A549 (cell line): ENCODE data around the gene NEU4. TPM values are rescaled to one million over a fixed set of nuclear protein-coding genes. Genes with fewer than 3 reads are reported as not detected.

Source experiments
- ATAC-seq, 2 experiments: fragments of 200-7000 bp in 1 of 2; fragments of >200 bp in 1 of 2; cut with Nextera tagmentation in 1 of 2; cut with Tn5 transposase in 1 of 2; 3 replicates each; pipeline versions ENCODE4 v1.8.0 to v1.9.1; 2018 to 2020; ENCODE audit warnings: mild to moderate bottlenecking in 1 of 2, moderate library complexity in 1 of 2
- CTCF ChIA-PET: fragments of 300-600 bp; sonication (Branson Sonifier 250); formaldehyde crosslinking; extraction: SDS; loops from one replicate; lab custom pipeline; 2021; ENCODE audit warnings: antibody characterized with exemption, inconsistent platforms; lab: Yijun Ruan, JAX
- POLR2A ChIA-PET: fragments of 350-600 bp; formaldehyde crosslinking; extraction: SDS; loops from one replicate; lab custom pipeline; 2021; ENCODE audit warnings: antibody characterized with exemption, inconsistent platforms; lab: Yijun Ruan, JAX
- DNase-seq, 2 experiments: peaks; one replicate each; pipeline versions ENCODE4 v3.0.0 to v3.0.0-alpha.2; 2011 to 2016; ENCODE audit warnings: low read depth in 1 of 2, low spot score in 1 of 2
- FAIRE-seq: peaks from 2 replicates; lab custom pipeline; 2011; peaks lifted over from hg19 to GRCh38; lab: Jason Lieb, UNC
- H3K27ac ChIP-seq, 2 experiments: fragments of >200 bp; sonication (Bioruptor Twin); formaldehyde crosslinking; 3 replicates each; pipeline ENCODE4 v1.5.1; 2016 to 2017
- H3K4me1 ChIP-seq: fragments of >200 bp; sonication (Bioruptor Twin); formaldehyde crosslinking; 3 replicates; pipeline ENCODE4 v1.6.1; 2016
- H3K4me2 ChIP-seq: fragments of >200 bp; sonication (Bioruptor Twin); formaldehyde crosslinking; 3 replicates; pipeline ENCODE4 v1.6.1; 2016
- H3K4me3 ChIP-seq: fragments of >200 bp; sonication (Bioruptor Twin); formaldehyde crosslinking; 3 replicates; pipeline ENCODE4 v1.5.1; 2016
- H3K9me3 ChIP-seq: fragments of >200 bp; sonication (Bioruptor Twin); formaldehyde crosslinking; 3 replicates; pipeline ENCODE4 v1.6.1; 2016
- BHLHE40 ChIP-seq: IDR thresholded peaks from 2 replicates; pipeline ENCODE4 v1.6.1; 2012; ENCODE audit warnings: low read depth, low read length, inconsistent platforms
- EHF ChIP-seq: fragments of 250-450 bp; sonication (Bioruptor Pico); IDR thresholded peaks from 2 replicates; pipeline ENCODE4 v1.5.0; 2020; ENCODE audit warnings: mild to moderate bottlenecking
- EHMT2 ChIP-seq: fragments of 200-600 bp; sonication (generic); IDR thresholded peaks from 2 replicates; pipeline ENCODE4 v1.6.1; 2016; ENCODE audit warnings: antibody characterized with exemption, low read depth, mild to moderate bottlenecking, moderate library complexity
- FOSL2 ChIP-seq, 2 experiments: fragments of 450-650 bp in 1 of 2; fragments of >200 bp in 1 of 2; sonication (Bioruptor Twin) in 1 of 2; formaldehyde crosslinking; IDR thresholded peaks; 2 replicates each; pipeline versions ENCODE4 v1.5.0 to v1.6.1; 2016 to 2020; ENCODE audit warnings: mild to moderate bottlenecking in 1 of 2, moderate library complexity in 1 of 2
- FOXS1 ChIP-seq: fragments of 250-450 bp; sonication (Bioruptor Pico); IDR thresholded peaks from 2 replicates; pipeline ENCODE4 v1.5.0; 2020; ENCODE audit warnings: mild to moderate bottlenecking, moderate library complexity
- GATA3 ChIP-seq: IDR thresholded peaks from 2 replicates; pipeline ENCODE4 v1.6.1; 2012; ENCODE audit warnings: borderline replicate concordance
- HEYL ChIP-seq: fragments of 250-450 bp; sonication (Bioruptor Pico); IDR thresholded peaks from 2 replicates; pipeline ENCODE4 v1.8.0; 2021; ENCODE audit warnings: mild to moderate bottlenecking, moderate library complexity
- HOXA7 ChIP-seq: fragments of 250-450 bp; sonication (Bioruptor Pico); IDR thresholded peaks from 2 replicates; pipeline ENCODE4 v1.5.0; 2020; ENCODE audit warnings: mild to moderate bottlenecking, moderate library complexity
- JUN ChIP-seq, 2 experiments: fragments of >200 bp; sonication (Bioruptor Twin); formaldehyde crosslinking; IDR thresholded peaks; 2 replicates in 1 of 2; 3 replicates in 1 of 2; pipeline ENCODE4 v1.6.1; 2016 to 2017
- KDM5A ChIP-seq: fragments of 200-600 bp; sonication (generic); IDR thresholded peaks from 2 replicates; pipeline ENCODE4 v1.6.1; 2016; ENCODE audit warnings: antibody characterized with exemption, mild to moderate bottlenecking
- MAFK ChIP-seq: fragments of 450-650 bp; IDR thresholded peaks from 2 replicates; pipeline ENCODE4 v1.6.1; 2014; ENCODE audit not compliant: partially characterized antibody
- NFE2L2 ChIP-seq: fragments of 150-350 bp; conservative IDR thresholded peaks from 2 replicates; pipeline ENCODE4 v1.6.1; 2014; ENCODE audit warnings: low read length
- POLR2AphosphoS2 ChIP-seq: conservative IDR thresholded peaks from 2 replicates; pipeline ENCODE4 v1.6.1; 2012; ENCODE audit warnings: low read length, improper control_type of control experiment, inconsistent platforms
- RFX5 ChIP-seq: fragments of 450-650 bp; IDR thresholded peaks from 2 replicates; pipeline ENCODE4 v1.7.1; 2014; ENCODE audit warnings: antibody characterized with exemption, mild to moderate bottlenecking, moderate library complexity
- TFCP2L1 ChIP-seq: fragments of 250-450 bp; sonication (Bioruptor Pico); IDR thresholded peaks from 2 replicates; pipeline ENCODE4 v1.5.0; 2021; ENCODE audit warnings: mild to moderate bottlenecking
- ZSCAN20 ChIP-seq: fragments of 250-450 bp; sonication (Bioruptor Pico); IDR thresholded peaks from 2 replicates; pipeline ENCODE4 v1.8.0; 2022; ENCODE audit warnings: mild to moderate bottlenecking, moderate library complexity
- WGBS: methylation state at CpG from one replicate; pipeline ENCODE4 v1.1.6; 2017; ENCODE audit errors: missing lambda C conversion rate; 5-methylcytosine and 5-hydroxymethylcytosine counted together
- polyA plus RNA-seq, 4 experiments: library from polyadenylated mRNA; depleted of rRNA in 3 of 4; stranded (reverse); fragments of >200 nt; fragmentation: RNase III in 1 of 4; extraction: RNeasy Plus Mini Kit Qiagen cat#74134 plus additional on column Dnase treatment in 1 of 4; gene quantifications; 2 replicates in 3 of 4; 3 replicates in 1 of 4; pipeline ENCODE4 v1.2.3, GENCODE V29; 2011 to 2017
- TF ChIP-seq, protein P1 (sequence below): fragments of 250-450 bp; sonication (Bioruptor Pico); IDR thresholded peaks from 2 replicates; pipeline ENCODE4 v1.5.0; 2020; ENCODE audit warnings: low read depth, mild to moderate bottlenecking, moderate library complexity
- TF ChIP-seq, protein P2 (sequence below): IDR thresholded peaks from 2 replicates; pipeline ENCODE4 v1.6.1; 2012
- TF ChIP-seq, protein P3 (sequence below): fragments of 450-650 bp; IDR thresholded peaks from 2 replicates; pipeline ENCODE4 v1.6.1; 2014; ENCODE audit warnings: antibody characterized with exemption
- TF ChIP-seq, protein P4 (sequence below): fragments of >200 bp; sonication (Bioruptor Twin); formaldehyde crosslinking; IDR thresholded peaks from 2 replicates; pipeline ENCODE4 v1.6.1; 2016
- TF ChIP-seq, protein P5 (sequence below): fragments of >200 bp; sonication (Bioruptor Twin); formaldehyde crosslinking; IDR thresholded peaks from 3 replicates; pipeline ENCODE4 v1.6.1; 2016

Gene NEU4
- polyA plus RNA-seq, 2 of the 4 experiments (the other 2 are of a cell fraction): 0.13 to 0.19 TPM

DNA sequence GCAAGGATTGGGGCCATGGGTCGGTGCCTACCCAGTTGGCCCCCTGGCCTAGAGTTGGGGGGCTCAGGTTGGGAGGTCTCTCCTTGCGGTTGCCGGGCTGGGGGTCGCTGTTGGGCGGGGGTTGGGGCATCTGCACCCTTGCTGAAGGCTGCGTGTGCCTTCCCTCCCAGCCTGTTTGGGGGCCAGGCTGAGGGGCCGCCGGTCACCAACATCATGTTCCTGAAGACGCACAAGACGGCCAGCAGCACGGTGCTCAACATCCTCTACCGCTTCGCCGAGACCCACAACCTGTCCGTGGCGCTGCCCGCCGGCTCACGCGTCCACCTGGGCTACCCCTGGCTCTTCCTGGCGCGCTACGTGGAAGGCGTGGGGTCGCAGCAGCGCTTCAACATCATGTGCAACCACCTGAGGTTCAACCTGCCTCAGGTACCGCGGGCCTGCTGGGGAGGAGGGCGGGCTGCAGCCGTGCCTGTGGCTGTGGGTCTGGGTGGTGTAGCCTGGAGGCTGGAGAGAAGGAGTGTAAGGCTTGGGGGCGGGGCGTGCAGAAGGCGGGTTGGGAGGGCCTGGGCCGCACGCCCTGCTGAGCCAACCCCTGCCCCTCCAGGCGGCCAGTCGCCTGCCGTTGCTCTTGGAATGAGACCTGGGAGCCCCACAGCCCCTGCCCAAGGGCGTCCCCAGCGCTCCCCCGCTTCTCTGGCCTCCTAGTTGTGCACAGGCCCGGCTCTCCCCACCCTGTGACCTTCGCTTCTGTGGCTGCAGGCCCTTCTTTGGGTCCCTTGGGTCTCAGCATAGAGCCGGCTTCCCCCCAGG is 7.2 kb upstream of the NEU4 start:
- Histone ChIP-seq H3K27ac (no peak overlapping the region), H3K4me2 (no peak overlapping the region), H3K4me3 (no peak overlapping the region)
- CTCF ChIA-PET: no interaction called here
- TF ChIP-seq NFE2L2: no peak
- TF ChIP-seq KDM5A: no peak
- no peak for TF ChIP-seq MAFK
- TF ChIP-seq GATA3: no peak
- no peak for TF ChIP-seq HEYL (CRISPR knock-in tag)
- TF ChIP-seq, protein P1, sequence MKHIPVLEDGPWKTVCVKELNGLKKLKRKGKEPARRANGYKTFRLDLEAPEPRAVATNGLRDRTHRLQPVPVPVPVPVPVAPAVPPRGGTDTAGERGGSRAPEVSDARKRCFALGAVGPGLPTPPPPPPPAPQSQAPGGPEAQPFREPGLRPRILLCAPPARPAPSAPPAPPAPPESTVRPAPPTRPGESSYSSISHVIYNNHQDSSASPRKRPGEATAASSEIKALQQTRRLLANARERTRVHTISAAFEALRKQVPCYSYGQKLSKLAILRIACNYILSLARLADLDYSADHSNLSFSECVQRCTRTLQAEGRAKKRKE (CRISPR knock-in tag): no peak
- TF ChIP-seq ZSCAN20 (CRISPR knock-in tag): no peak
- TF ChIP-seq FOXS1 (CRISPR knock-in tag): no peak
- TF ChIP-seq BHLHE40: no peak
- TF ChIP-seq, protein P2, sequence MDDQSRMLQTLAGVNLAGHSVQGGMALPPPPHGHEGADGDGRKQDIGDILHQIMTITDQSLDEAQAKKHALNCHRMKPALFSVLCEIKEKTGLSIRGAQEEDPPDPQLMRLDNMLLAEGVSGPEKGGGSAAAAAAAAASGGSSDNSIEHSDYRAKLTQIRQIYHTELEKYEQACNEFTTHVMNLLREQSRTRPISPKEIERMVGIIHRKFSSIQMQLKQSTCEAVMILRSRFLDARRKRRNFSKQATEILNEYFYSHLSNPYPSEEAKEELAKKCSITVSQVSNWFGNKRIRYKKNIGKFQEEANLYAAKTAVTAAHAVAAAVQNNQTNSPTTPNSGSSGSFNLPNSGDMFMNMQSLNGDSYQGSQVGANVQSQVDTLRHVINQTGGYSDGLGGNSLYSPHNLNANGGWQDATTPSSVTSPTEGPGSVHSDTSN: no peak
- no peak for TF ChIP-seq POLR2AphosphoS2
- TF ChIP-seq JUN (IDR thresholded peaks at IDR 0.05): no peak
- TF ChIP-seq, protein P3, sequence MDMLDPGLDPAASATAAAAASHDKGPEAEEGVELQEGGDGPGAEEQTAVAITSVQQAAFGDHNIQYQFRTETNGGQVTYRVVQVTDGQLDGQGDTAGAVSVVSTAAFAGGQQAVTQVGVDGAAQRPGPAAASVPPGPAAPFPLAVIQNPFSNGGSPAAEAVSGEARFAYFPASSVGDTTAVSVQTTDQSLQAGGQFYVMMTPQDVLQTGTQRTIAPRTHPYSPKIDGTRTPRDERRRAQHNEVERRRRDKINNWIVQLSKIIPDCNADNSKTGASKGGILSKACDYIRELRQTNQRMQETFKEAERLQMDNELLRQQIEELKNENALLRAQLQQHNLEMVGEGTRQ: no peak
- no peak for TF ChIP-seq FOSL2 (IDR thresholded peaks at IDR 0.05)
- no peak for TF ChIP-seq FOSL2 (CRISPR knock-in tag; IDR thresholded peaks at IDR 0.05)
- no peak for TF ChIP-seq EHMT2
- TF ChIP-seq RFX5: no peak
- TF ChIP-seq, protein P4, sequence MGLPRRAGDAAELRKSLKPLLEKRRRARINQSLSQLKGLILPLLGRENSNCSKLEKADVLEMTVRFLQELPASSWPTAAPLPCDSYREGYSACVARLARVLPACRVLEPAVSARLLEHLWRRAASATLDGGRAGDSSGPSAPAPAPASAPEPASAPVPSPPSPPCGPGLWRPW: no peak
- TF ChIP-seq EHF (CRISPR knock-in tag): no peak
- TF ChIP-seq HOXA7 (CRISPR knock-in tag): no peak
- TF ChIP-seq, all 56 proteins: peak for 0
- H3K9me3 ChIP-seq: no peaks in the 10 kb centered on the region
- H3K4me1 ChIP-seq: peaks cover 18% of the 10 kb centered on the region
- no peak for FAIRE-seq
- no peak for DNase-seq
- POLR2A ChIA-PET: no interaction called here
- peak in 1 of 2 experiments; percentile 8; a peak in 1 of 6 replicates for ATAC-seq
- WGBS: 89% methylated on average over 32 of the region's 44 CpGs

DNA sequence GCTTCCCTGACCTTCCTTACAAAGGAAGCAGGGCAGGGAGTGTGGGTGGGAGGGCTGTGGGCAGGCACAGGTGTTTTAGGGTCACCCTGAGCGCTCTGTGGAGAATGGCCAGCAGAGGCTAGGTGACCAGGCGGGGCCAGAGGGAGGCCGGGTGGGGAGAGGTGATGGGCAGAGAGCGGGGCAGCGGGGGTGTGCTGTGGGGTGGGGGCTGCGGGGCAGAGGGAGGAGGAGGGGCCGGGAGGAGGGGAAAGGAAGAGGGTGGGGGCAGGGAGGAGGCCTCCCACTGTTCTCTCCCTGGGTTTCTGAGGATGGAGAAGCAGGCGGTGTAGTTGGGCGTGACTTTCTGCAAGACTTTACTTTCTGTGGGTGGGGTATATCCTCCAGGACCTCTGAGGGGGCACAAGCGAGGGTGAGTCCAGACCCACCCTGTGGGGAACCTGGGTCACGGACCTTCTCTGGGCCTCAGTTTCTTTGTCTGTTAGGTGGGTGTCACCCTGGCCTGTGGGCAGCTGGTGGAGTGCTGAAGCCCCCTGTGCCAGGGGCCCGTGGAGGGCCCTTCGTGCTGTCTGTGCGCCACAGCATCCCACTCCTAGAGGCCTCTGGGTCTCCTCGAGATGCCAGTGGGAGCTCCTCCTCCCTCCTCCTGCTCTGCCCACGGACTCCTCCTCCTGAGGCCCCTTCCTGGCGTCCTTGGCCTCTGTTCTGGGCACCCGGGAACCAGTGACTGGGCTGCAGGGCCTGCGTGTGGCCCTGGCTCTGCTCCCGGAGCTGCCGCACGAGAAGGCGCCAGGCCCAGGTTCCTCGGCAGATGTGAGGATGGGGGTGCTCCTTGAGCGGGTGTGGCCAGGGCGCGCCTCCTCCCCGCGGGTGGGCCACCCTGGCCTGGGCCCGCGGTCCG is 6.3 kb upstream of the NEU4 start:
- POLR2A ChIA-PET: no interaction called here
- CTCF ChIA-PET: no interaction called here
- Histone ChIP-seq H3K4me1 (peaks cover 18% of the 10 kb centered on the region), H3K4me3 (peak overlapping the region; percentile 38), H3K9me3 (no peaks in the 10 kb centered on the region), H3K27ac (no peak overlapping the region; a peak in 1 of 6 replicates), H3K4me2 (peak overlapping the region; percentile 74)
- no peak for FAIRE-seq
- TF ChIP-seq, protein P4: no peak
- TF ChIP-seq TFCP2L1 (no peak), EHF (CRISPR knock-in tag) (no peak)
- TF ChIP-seq, protein P3: no peak
- TF ChIP-seq, protein P5, sequence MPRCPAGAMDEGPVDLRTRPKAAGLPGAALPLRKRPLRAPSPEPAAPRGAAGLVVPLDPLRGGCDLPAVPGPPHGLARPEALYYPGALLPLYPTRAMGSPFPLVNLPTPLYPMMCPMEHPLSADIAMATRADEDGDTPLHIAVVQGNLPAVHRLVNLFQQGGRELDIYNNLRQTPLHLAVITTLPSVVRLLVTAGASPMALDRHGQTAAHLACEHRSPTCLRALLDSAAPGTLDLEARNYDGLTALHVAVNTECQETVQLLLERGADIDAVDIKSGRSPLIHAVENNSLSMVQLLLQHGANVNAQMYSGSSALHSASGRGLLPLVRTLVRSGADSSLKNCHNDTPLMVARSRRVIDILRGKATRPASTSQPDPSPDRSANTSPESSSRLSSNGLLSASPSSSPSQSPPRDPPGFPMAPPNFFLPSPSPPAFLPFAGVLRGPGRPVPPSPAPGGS: no peak
- ATAC-seq: peak in 1 of 2 experiments; percentile 10; a peak in 2 of 6 replicates
- no peak for DNase-seq
- WGBS: 76% methylated on average over 8 of the region's 32 CpGs
